ENCODE measurements around the gene SPRR2B. TPM values are rescaled to one million over a fixed set of nuclear protein-coding genes. Genes with fewer than 3 reads are reported as not detected.

Gene SPRR2B
- 1.0 TPM in 1 of 2 replicates, not detected in the other for total RNA-seq

DNA sequence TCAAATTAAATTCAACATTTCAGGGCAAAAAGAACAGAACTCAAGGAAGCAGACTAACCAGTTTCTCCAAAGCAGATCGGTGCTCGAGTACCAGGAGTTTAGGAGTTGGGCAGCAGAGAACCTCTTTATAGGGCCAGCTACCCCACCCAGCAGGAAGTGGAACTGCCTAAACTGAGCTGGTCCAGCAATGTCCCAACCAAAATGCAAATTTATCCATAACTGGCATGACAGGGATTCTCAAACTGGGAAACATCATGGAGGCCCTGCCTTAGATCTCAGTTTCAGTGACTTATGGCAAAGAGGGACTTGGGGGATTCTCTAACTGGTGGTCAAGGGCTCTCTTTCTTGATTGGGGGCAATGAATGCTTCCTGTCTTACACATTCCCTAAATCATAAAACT lies at the start of gene SPRR2B:
Gene SPRR2B, minus strand, starts transcription at position 101 of the 400 bp plus-strand sequence. CDS start 772 bp downstream, outside the sequence.

GRCh38 chr1:153113416-153113815 lies 42.0 kb upstream of the SPRR2B start, which contains the start of gene SPRR2F:
Gene SPRR2F (minus strand): TSS chr1:153113516. CDS start chr1:153112733, 783 bp downstream.

DNA sequence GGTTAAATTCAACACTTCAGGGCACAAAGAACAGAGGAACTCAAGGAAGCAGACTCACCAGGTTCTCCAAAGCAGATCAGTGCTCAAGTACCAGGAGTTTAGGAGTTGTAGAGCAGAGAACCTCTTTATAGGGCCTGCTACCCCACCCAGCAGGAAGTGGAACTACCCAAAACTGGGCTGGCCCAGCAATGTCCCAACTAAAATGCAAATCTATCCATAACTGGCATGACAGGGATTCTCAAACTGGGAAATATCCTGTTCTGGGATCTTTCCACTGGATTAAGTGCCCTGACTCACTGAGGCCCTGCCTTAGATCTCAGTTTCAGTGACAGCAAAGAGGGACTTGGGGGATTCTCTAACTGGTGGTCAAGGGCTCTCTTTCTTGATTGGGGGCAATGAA lies 23.0 kb upstream of the SPRR2B start, which contains the start of gene SPRR2E:
Gene SPRR2E, minus strand, starts transcription at position 101 of the 400 bp plus-strand sequence. CDS start 775 bp downstream, outside the sequence.

GRCh38 chr1:153057375-153057774 lies 14.0 kb downstream of the SPRR2B start, which contains the start of gene SPRR2A:
Gene SPRR2A (minus strand): TSS chr1:153057512. CDS start chr1:153056735, 777 bp downstream.

DNA sequence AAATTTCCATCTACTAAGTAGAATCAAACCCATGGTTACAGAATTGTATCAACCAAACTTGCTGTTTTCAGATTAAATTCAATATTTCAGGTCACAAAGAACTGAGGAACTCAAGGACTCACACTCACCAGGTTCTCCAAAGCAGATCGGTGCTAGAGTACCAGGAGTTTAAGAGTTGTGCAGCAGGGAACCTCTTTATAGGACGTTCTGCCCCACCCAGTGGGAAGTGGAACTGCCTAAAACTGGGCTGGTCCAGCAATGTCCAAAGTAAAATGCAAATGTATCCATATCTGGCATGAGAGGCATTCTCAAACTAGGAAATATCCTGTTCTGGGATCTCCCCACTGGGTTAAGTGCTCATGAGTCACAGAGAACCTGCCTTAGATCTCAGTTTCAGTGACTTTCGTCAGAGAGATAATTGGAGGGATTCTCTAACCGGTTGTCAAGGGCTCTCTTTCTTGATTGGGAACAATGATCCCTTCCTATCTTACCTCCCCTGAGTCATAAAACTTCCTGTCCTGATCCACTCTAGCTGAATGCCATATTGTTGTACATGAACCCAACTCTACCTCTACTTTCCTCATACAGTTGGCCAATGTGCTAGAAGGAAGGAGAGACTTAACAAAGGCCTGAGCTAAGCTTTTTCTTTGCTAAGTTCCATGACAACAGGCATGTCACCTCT lies 30.3 kb downstream of the SPRR2B start, which contains the start of gene SPRR2D:
Gene SPRR2D, minus strand, starts transcription at position 171 of the 682 bp plus-strand sequence. CDS start 774 bp downstream, outside the sequence.

DNA sequence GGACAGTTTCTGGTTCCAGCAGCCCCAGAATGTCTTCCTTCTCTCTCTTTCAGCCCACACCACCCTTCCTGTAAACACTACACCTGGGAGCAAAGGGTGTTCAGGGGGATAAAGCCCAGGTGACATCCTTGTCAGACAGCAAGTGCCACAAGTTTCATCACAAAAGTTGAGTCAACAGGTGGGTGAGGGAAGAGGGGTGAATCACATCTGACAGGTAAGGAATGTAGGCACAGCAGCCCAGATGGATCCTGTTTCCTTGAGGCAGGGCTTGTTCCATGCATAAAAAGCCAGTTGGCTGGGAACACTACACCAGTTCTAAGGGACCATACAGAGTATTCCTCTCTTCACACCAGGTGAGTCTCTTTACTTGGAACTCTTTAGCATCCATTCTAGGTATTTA lies 40.5 kb downstream of the SPRR2B start, which contains the start of gene SPRR1B:
Gene SPRR1B, plus strand, starts transcription at position 309 of the 400 bp plus-strand sequence. CDS start 1,143 bp downstream, outside the sequence.

Other genes starting within 250 kb of the SPRR2B start
- 0.34 TPM in 1 of 2 replicates, not detected in the other for gene LCE1A, start 244.1 kb downstream of the SPRR2B start, total RNA-seq
- not detected in 2 replicates for gene LCE6A, start 228.8 kb downstream of the SPRR2B start, total RNA-seq
- not detected in 2 replicates for gene LCE7A, start 211.6 kb downstream of the SPRR2B start, total RNA-seq
- gene SMCP, start 193.3 kb downstream of the SPRR2B start, total RNA-seq: not detected in 2 replicates
- 18.8 and 30.8 TPM in 2 replicates for gene IVL, start 163.1 kb downstream of the SPRR2B start, total RNA-seq
- not detected in 2 replicates for gene SPRR5, start 124.4 kb downstream of the SPRR2B start, total RNA-seq
- gene SPRR4, start 101.0 kb downstream of the SPRR2B start, total RNA-seq: not detected in 2 replicates
- gene SPRR1A, start 87.5 kb downstream of the SPRR2B start, total RNA-seq: 3.1 and 9.5 TPM in 2 replicates
- 67.3 and 122 TPM in 2 replicates for gene SPRR3, start 69.9 kb downstream of the SPRR2B start, total RNA-seq
- 53.0 and 86.5 TPM in 2 replicates for gene SPRR1B, start 40.4 kb downstream of the SPRR2B start, total RNA-seq
- gene SPRR2D, start 30.5 kb downstream of the SPRR2B start, total RNA-seq: 5.7 and 47.8 TPM in 2 replicates
- 4.8 and 25.3 TPM in 2 replicates for gene SPRR2A, start 14.1 kb downstream of the SPRR2B start, total RNA-seq
- gene SPRR2E, start 22.9 kb upstream of the SPRR2B start, total RNA-seq: 1.1 and 21.5 TPM in 2 replicates
- not detected in 2 replicates for gene SPRR2F, start 41.9 kb upstream of the SPRR2B start, total RNA-seq
- 2.1 TPM in 1 of 2 replicates, not detected in the other for gene SPRR2G, start 79.3 kb upstream of the SPRR2B start, total RNA-seq
- gene LELP1, start 131.8 kb upstream of the SPRR2B start, total RNA-seq: not detected in 2 replicates
- gene PRR9, start 146.0 kb upstream of the SPRR2B start, total RNA-seq: 2.1 TPM in 1 of 2 replicates, not detected in the other
- not detected in 2 replicates for gene LORICRIN, start 188.1 kb upstream of the SPRR2B start, total RNA-seq
- 2.4 and 4.7 TPM in 2 replicates for gene PGLYRP3, start 241.3 kb upstream of the SPRR2B start, total RNA-seq